Measurements from ENCODE around the gene RASAL2.

DNA sequence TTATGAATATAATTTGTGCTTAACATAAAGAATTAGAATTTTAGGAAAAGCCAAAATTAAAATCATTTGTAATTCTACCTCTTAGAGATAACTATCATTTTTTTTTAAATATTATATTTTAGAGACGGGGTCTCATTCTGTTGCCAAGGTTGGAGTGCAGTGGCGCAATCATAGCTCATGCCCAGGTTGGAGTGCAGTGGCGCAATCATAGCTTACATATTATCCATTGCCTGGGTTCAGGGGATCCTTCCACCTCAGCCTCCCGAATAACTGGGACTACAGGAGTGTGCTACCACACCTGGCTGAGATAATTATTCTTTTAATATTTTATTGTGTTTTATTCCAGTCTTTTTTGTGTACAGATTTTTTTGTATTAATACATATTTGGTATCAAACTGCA, 8.3 kb downstream of the RASAL2 start:
- TF ChIP-seq, protein P1, sequence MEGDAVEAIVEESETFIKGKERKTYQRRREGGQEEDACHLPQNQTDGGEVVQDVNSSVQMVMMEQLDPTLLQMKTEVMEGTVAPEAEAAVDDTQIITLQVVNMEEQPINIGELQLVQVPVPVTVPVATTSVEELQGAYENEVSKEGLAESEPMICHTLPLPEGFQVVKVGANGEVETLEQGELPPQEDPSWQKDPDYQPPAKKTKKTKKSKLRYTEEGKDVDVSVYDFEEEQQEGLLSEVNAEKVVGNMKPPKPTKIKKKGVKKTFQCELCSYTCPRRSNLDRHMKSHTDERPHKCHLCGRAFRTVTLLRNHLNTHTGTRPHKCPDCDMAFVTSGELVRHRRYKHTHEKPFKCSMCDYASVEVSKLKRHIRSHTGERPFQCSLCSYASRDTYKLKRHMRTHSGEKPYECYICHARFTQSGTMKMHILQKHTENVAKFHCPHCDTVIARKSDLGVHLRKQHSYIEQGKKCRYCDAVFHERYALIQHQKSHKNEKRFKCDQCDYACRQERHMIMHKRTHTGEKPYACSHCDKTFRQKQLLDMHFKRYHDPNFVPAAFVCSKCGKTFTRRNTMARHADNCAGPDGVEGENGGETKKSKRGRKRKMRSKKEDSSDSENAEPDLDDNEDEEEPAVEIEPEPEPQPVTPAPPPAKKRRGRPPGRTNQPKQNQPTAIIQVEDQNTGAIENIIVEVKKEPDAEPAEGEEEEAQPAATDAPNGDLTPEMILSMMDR (IDR thresholded peaks at IDR 0.05), result no peak
- TF ChIP-seq POLR2A (IDR thresholded peaks at IDR 0.05; ENCODE audit: low read length), result no peak
- TF ChIP-seq, protein P2, sequence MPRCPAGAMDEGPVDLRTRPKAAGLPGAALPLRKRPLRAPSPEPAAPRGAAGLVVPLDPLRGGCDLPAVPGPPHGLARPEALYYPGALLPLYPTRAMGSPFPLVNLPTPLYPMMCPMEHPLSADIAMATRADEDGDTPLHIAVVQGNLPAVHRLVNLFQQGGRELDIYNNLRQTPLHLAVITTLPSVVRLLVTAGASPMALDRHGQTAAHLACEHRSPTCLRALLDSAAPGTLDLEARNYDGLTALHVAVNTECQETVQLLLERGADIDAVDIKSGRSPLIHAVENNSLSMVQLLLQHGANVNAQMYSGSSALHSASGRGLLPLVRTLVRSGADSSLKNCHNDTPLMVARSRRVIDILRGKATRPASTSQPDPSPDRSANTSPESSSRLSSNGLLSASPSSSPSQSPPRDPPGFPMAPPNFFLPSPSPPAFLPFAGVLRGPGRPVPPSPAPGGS (IDR thresholded peaks at IDR 0.05), result no peak
- TF ChIP-seq, protein P3, sequence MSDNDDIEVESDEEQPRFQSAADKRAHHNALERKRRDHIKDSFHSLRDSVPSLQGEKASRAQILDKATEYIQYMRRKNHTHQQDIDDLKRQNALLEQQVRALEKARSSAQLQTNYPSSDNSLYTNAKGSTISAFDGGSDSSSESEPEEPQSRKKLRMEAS (IDR thresholded peaks at IDR 0.05), result no peak
- no peak for TF ChIP-seq NFE2L2 (conservative IDR thresholded peaks at IDR 0.05; ENCODE audit: low read length)
- no peak for TF ChIP-seq JUN (IDR thresholded peaks at IDR 0.05)

Measured in A549 (cell line).